ENCODE data around the gene CPA2. TPM values are rescaled to one million over a fixed set of nuclear protein-coding genes. Genes with fewer than 3 reads are reported as not detected.

The CPA2 gene
- total RNA-seq, 1 donor = not detected

DNA sequence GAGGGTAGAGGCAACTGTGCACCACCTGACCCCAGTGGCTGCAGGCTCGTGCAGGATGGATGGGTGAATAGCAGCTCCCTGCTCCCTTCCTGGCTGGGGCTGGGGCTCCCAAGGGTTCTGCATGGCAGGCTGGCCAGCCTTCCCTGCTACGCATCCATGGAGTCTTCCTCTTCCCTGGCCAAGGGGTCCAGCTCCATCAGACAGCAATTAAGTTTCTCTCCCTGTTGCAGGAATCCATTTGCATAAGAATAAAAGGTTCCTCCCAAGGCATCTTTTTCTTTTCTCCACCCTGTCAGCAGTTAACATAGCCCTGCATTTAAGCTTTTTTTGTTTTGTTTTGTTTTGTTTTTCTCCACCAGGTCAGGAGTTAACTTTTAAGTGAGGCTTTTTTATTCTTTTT, 10.0 kb upstream of the CPA2 start:
- Histone ChIP-seq H3K4me1 (ENCODE audit: insufficient read depth, low read length) (no peaks in the 10 kb centered on the region), H3K79me2 (ENCODE audit: insufficient read depth, low read length) (no peaks in the 10 kb centered on the region), H4K20me1 (ENCODE audit: insufficient read depth, low read length) (no peaks in the 10 kb centered on the region), H3K4me3 (ENCODE audit: insufficient read depth, low read length) (no peak overlapping the region), H3K27ac (ENCODE audit: low read depth, low read length) (no peak overlapping the region), H2AFZ (ENCODE audit: low read length) (no peak overlapping the region), H3K4me2 (ENCODE audit: insufficient read depth, low read length) (no peak overlapping the region), H3K36me3 (ENCODE audit: insufficient read depth, low read length) (no peaks in the 10 kb centered on the region), H3K27me3 (ENCODE audit: insufficient read depth, low read length) (no peaks in the 10 kb centered on the region), H3K9me3 (ENCODE audit: low read depth, low read length) (peaks cover 7% of the 10 kb centered on the region)
- TF ChIP-seq, protein P1, sequence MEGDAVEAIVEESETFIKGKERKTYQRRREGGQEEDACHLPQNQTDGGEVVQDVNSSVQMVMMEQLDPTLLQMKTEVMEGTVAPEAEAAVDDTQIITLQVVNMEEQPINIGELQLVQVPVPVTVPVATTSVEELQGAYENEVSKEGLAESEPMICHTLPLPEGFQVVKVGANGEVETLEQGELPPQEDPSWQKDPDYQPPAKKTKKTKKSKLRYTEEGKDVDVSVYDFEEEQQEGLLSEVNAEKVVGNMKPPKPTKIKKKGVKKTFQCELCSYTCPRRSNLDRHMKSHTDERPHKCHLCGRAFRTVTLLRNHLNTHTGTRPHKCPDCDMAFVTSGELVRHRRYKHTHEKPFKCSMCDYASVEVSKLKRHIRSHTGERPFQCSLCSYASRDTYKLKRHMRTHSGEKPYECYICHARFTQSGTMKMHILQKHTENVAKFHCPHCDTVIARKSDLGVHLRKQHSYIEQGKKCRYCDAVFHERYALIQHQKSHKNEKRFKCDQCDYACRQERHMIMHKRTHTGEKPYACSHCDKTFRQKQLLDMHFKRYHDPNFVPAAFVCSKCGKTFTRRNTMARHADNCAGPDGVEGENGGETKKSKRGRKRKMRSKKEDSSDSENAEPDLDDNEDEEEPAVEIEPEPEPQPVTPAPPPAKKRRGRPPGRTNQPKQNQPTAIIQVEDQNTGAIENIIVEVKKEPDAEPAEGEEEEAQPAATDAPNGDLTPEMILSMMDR (IDR thresholded peaks at IDR 0.05; ENCODE audit: extremely low read depth, low read depth, low read length) = no peak
- DNase-seq (ENCODE audit: insufficient read length, low spot score, missing footprints) = no peak

DNA sequence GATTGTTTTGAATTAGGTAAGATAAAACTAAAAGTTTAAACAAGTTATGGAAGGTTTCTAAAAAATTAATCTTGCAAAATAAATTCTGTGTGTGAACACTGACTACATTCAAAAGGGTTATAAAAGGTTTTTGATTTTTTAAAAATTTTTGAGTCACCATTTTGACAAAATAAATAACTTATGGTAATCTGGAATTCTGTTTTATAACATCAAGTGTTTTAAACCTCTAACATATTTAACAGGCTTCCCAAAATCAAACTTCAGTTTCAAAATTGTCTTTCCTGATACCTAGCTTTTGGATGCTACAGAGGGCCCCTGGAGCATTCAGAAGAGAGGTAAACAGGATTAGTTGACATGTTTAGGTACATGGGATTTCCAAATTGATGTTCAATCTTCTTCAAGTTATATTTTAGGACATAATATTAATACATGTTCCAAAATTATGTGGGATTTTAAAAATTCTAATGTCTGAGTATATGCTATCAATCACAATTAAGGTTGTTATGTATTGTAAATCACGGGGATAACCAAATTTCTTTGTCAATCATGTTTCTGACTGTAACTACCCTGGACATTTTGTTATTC, 8.1 kb upstream of the CPA2 start:
- H3K9me3 ChIP-seq (ENCODE audit: low read depth, low read length) = peaks cover 7% of the 10 kb centered on the region
- H3K36me3 ChIP-seq (ENCODE audit: insufficient read depth, low read length) = no peaks in the 10 kb centered on the region
- H4K20me1 ChIP-seq (ENCODE audit: insufficient read depth, low read length) = no peaks in the 10 kb centered on the region
- TF ChIP-seq, protein P1 (IDR thresholded peaks at IDR 0.05; ENCODE audit: extremely low read depth, low read depth, low read length) = no peak
- no peaks in the 10 kb centered on the region for H3K4me1 ChIP-seq (ENCODE audit: insufficient read depth, low read length)
- H3K4me3 ChIP-seq (ENCODE audit: insufficient read depth, low read length) = no peak overlapping the region
- H3K4me2 ChIP-seq (ENCODE audit: insufficient read depth, low read length) = no peak overlapping the region
- H2AFZ ChIP-seq (ENCODE audit: low read length) = no peak overlapping the region
- H3K79me2 ChIP-seq (ENCODE audit: insufficient read depth, low read length) = no peaks in the 10 kb centered on the region
- DNase-seq (ENCODE audit: insufficient read length, low spot score, missing footprints) = no peak
- H3K27me3 ChIP-seq (ENCODE audit: insufficient read depth, low read length) = no peaks in the 10 kb centered on the region
- no peak overlapping the region for H3K27ac ChIP-seq (ENCODE audit: low read depth, low read length)

- no peaks in the 10 kb centered on the region for H3K36me3 ChIP-seq (ENCODE audit: insufficient read depth, low read length)
- peaks cover 5% of the 10 kb centered on the region for H3K9me3 ChIP-seq (ENCODE audit: low read depth, low read length)
- no peaks in the 10 kb centered on the region for H3K79me2 ChIP-seq (ENCODE audit: insufficient read depth, low read length)
- TF ChIP-seq, protein P1 (IDR thresholded peaks at IDR 0.05; ENCODE audit: extremely low read depth, low read depth, low read length) = no peak
- H2AFZ ChIP-seq (ENCODE audit: low read length) = no peak overlapping the region
- no peaks in the 10 kb centered on the region for H3K4me1 ChIP-seq (ENCODE audit: insufficient read depth, low read length)
- no peak overlapping the region for H3K27ac ChIP-seq (ENCODE audit: low read depth, low read length)
- no peak overlapping the region for H3K4me2 ChIP-seq (ENCODE audit: insufficient read depth, low read length)
- no peak overlapping the region for H3K4me3 ChIP-seq (ENCODE audit: insufficient read depth, low read length)
- no peak for DNase-seq (ENCODE audit: insufficient read length, low spot score, missing footprints)
- H3K27me3 ChIP-seq (ENCODE audit: insufficient read depth, low read length) = no peaks in the 10 kb centered on the region
- H4K20me1 ChIP-seq (ENCODE audit: insufficient read depth, low read length) = no peaks in the 10 kb centered on the region
These were observed 4.2 kb upstream of the CPA2 start for GRCh38 chr7:130262448-130262847.

- Histone ChIP-seq H3K4me2 (ENCODE audit: insufficient read depth, low read length) (no peak overlapping the region), H2AFZ (ENCODE audit: low read length) (no peak overlapping the region), H3K79me2 (ENCODE audit: insufficient read depth, low read length) (no peaks in the 10 kb centered on the region), H3K9me3 (ENCODE audit: low read depth, low read length) (peaks cover 5% of the 10 kb centered on the region), H3K27me3 (ENCODE audit: insufficient read depth, low read length) (no peaks in the 10 kb centered on the region), H3K4me3 (ENCODE audit: insufficient read depth, low read length) (no peak overlapping the region), H3K36me3 (ENCODE audit: insufficient read depth, low read length) (no peaks in the 10 kb centered on the region), H3K4me1 (ENCODE audit: insufficient read depth, low read length) (no peaks in the 10 kb centered on the region), H4K20me1 (ENCODE audit: insufficient read depth, low read length) (no peaks in the 10 kb centered on the region), H3K27ac (ENCODE audit: low read depth, low read length) (no peak overlapping the region)
- no peak for DNase-seq (ENCODE audit: insufficient read length, low spot score, missing footprints)
- TF ChIP-seq, protein P1 (IDR thresholded peaks at IDR 0.05; ENCODE audit: extremely low read depth, low read depth, low read length) = no peak
These were observed 3.5 kb upstream of the CPA2 start for GRCh38 chr7:130263130-130263529.
